Measurements from ENCODE around the gene RAB11FIP4. TPM values are rescaled to one million over a fixed set of nuclear protein-coding genes. Genes with fewer than 3 reads are reported as not detected.

Gene RAB11FIP4
- total RNA-seq, 2 donors from 2014 or later, result 0.68 to 3.7 TPM

- no peak for TF ChIP-seq CTCF (IDR thresholded peaks at IDR 0.05)
- ATAC-seq (ENCODE audit: insufficient number of reproducible peaks, low FRiP score, low read depth) (no peak), DNase-seq (ENCODE audit: low spot score) (no peak)
- no peaks in the 10 kb centered on the region for H3K36me3 ChIP-seq
- H3K9me3 ChIP-seq, result no peaks in the 10 kb centered on the region
- no peak overlapping the region for H3K4me3 ChIP-seq
- no peak overlapping the region for H3K27ac ChIP-seq
- H3K4me1 ChIP-seq (ENCODE audit: control insufficient read depth in 1 of 2, low read depth in 2 of 2), result no peaks in the 10 kb centered on the region
- no peaks in the 10 kb centered on the region for H3K27me3 ChIP-seq (replicated peaks; ENCODE audit: insufficient read depth)
Observed at GRCh38 chr17:31480067-31480466, 88.6 kb downstream of the RAB11FIP4 start.

DNA sequence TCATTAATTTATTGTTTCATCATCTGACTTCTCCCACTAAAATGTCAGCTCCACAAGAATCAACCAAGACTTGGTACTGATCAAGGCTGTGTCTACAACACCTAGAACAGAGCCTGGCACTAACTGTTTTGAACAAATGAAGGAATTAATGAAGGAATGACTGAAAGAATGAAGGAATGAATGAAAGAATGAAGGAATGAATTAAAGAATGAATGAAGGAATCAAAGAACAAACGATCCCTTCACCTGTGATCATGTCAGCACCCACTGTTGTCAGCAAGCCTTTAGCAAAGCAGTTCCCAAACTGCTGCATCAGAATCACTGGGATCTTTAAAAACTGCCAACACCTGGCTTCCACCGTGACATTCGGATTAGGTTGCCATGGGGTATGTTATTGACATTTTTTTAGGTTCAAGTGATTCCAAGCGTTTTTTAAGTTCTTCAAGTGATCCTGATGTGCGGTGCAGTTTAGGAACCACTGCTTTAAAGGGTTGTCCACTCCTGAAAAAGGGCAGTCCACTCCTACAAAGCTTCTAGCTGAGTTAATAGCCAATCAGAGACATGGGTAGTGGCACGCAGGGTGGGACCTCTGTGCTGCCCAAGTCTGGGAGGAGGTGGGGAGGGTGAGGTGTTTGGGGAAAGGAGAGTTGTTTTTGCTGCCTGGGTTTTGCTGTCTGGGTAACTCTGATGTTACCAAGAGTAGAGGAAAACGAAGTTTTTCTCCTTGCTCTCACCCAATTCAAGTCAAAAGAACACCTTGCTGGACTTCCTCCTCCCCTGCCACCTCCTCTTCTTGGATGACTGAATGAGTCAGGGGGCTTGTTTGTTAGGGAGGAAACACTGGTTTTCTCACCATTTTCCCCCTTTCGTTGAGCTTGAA is 89.7 kb downstream of the RAB11FIP4 start:
- no peak overlapping the region for H3K4me3 ChIP-seq
- H3K27me3 ChIP-seq (replicated peaks; ENCODE audit: insufficient read depth), result no peaks in the 10 kb centered on the region
- no peak for DNase-seq (ENCODE audit: low spot score)
- no peak for TF ChIP-seq CTCF (IDR thresholded peaks at IDR 0.05)
- no peaks in the 10 kb centered on the region for H3K4me1 ChIP-seq (ENCODE audit: control insufficient read depth in 1 of 2, low read depth in 2 of 2)
- H3K27ac ChIP-seq, result no peak overlapping the region
- H3K36me3 ChIP-seq, result no peaks in the 10 kb centered on the region
- no peaks in the 10 kb centered on the region for H3K9me3 ChIP-seq
- no peak for ATAC-seq (ENCODE audit: insufficient number of reproducible peaks, low FRiP score, low read depth)

GRCh38 chr17:31481783-31482081 is 90.3 kb downstream of the RAB11FIP4 start:
- Histone ChIP-seq H3K4me3 (no peak overlapping the region), H3K9me3 (no peaks in the 10 kb centered on the region), H3K4me1 (ENCODE audit: control insufficient read depth in 1 of 2, low read depth in 2 of 2) (no peaks in the 10 kb centered on the region), H3K27ac (no peak overlapping the region), H3K36me3 (no peaks in the 10 kb centered on the region), H3K27me3 (replicated peaks; ENCODE audit: insufficient read depth) (no peaks in the 10 kb centered on the region)
- ATAC-seq (ENCODE audit: insufficient number of reproducible peaks, low FRiP score, low read depth) (no peak), DNase-seq (ENCODE audit: low spot score) (no peak)
- TF ChIP-seq CTCF (IDR thresholded peaks at IDR 0.05), result no peak

- H3K27me3 ChIP-seq (replicated peaks; ENCODE audit: insufficient read depth), result no peaks in the 10 kb centered on the region
- peaks cover 11 to 14% of the 10 kb centered on the region in 2 donors for H3K4me1 ChIP-seq (ENCODE audit: control insufficient read depth in 1 of 2, low read depth in 2 of 2)
- no peak overlapping the region for H3K27ac ChIP-seq
- H3K36me3 ChIP-seq, result no peaks in the 10 kb centered on the region
- ATAC-seq (ENCODE audit: insufficient number of reproducible peaks, low FRiP score, low read depth) (no peak), DNase-seq (ENCODE audit: low spot score) (no peak)
- no peaks in the 10 kb centered on the region for H3K9me3 ChIP-seq
- no peak for TF ChIP-seq CTCF (IDR thresholded peaks at IDR 0.05)
- H3K4me3 ChIP-seq, result no peak overlapping the region
Observed at GRCh38 chr17:31484821-31485220, 93.3 kb downstream of the RAB11FIP4 start.

DNA sequence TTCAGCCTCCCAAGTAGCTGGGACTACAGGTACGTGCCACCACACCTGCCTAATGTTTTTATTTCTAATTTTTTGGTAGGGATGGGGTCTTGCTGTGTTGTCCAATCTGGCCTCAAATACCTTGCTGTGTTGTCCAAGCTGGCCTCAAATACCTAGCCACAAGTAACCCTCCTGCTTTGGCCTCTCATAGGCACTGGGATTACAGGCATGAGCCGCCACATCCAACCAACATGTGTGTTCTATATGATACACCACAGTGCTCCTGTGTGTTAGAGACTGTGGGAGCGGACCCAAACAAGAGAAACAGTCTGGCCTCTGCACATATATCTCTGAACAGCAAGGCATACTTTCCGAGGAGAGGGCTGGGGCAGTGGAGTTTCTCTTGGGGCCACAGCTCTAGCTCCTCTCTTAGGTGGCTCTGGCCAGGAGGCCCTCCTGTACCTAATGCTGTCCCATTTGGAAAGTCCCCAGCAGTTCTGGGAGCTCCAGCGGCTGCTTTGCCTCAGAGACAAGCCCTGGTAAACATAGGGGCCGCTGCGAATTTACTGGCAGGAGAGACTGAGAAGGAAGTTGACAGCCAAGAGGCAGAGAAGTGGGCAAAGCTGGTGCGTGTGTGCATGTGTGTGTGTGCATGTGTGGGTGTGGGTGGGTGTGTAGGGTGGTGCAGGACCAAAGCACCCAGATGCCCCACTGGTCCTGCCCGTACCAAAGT is 95.0 kb downstream of the RAB11FIP4 start:
- DNase-seq (ENCODE audit: low spot score) (no peak), ATAC-seq (ENCODE audit: insufficient number of reproducible peaks, low FRiP score, low read depth) (no peak)
- Histone ChIP-seq H3K9me3 (no peaks in the 10 kb centered on the region), H3K36me3 (no peaks in the 10 kb centered on the region), H3K27me3 (replicated peaks; ENCODE audit: insufficient read depth) (no peaks in the 10 kb centered on the region), H3K27ac (no peak overlapping the region), H3K4me1 (ENCODE audit: control insufficient read depth in 1 of 2, low read depth in 2 of 2) (peaks cover 11 to 14% of the 10 kb centered on the region in 2 donors), H3K4me3 (no peak overlapping the region)
- TF ChIP-seq CTCF (IDR thresholded peaks at IDR 0.05), result no peak
